Mammary epithelial cell (primary cell): ENCODE measurements around the gene ZNF768.

Experiments
- CTCF ChIP-seq, 2 donors: IDR thresholded peaks in 1 of 2; conservative IDR thresholded peaks in 1 of 2; 2 replicates each; pipeline ENCODE4 v1.5.1; 2011 to 2012; ENCODE audit warnings: inconsistent platforms in 2 of 2, low read length in 2 of 2, mild to moderate bottlenecking in 2 of 2, control low read depth in 1 of 2, low read depth in 1 of 2; ENCODE audit not compliant: insufficient read depth in 1 of 2; ENCODE audit errors: extremely low read depth in 1 of 2
- EZH2 ChIP-seq: IDR thresholded peaks from 2 replicates; pipeline ENCODE4 v1.6.1; 2012; ENCODE audit warnings: low read length, inconsistent platforms, borderline replicate concordance

- peak; percentile 43 to 93 for TF ChIP-seq CTCF (conservative IDR thresholded peaks at IDR 0.05 in 1 of 2, IDR thresholded peaks at IDR 0.05 in 1 of 2; ENCODE audit: extremely low read depth in 1 of 2, insufficient read depth in 1 of 2, low read depth in 1 of 2, low read length in 2 of 2)
- no peak for TF ChIP-seq EZH2
These were observed 9.4 kb upstream of the ZNF768 start for GRCh38 chr16:30535777-30536190.
